ENCODE results near the gene CSNK2A3.
"Not testable (repeated sequence)": the region's sequence is repeated elsewhere in the genome, so short reads cannot be mapped to it uniquely, and the experiment has no call there.

Gene CSNK2A3

GRCh38 chr11:11372461-11372860 is 19.4 kb upstream of the CSNK2A3 start:
- no peak overlapping the region for H2AFZ ChIP-seq (ENCODE audit: low read depth, low read length)
- no peaks in the 10 kb centered on the region for H3K9me3 ChIP-seq (ENCODE audit: low read length)
- no peaks in the 10 kb centered on the region for H3K36me3 ChIP-seq (ENCODE audit: insufficient read depth, low read length)
- no peaks in the 10 kb centered on the region for H3K4me1 ChIP-seq (ENCODE audit: insufficient read depth, low read length)
- no peaks in the 10 kb centered on the region for H3K27me3 ChIP-seq (ENCODE audit: insufficient read depth, low read length)
- no peak overlapping the region for H3K4me3 ChIP-seq (ENCODE audit: low read length)

DNA sequence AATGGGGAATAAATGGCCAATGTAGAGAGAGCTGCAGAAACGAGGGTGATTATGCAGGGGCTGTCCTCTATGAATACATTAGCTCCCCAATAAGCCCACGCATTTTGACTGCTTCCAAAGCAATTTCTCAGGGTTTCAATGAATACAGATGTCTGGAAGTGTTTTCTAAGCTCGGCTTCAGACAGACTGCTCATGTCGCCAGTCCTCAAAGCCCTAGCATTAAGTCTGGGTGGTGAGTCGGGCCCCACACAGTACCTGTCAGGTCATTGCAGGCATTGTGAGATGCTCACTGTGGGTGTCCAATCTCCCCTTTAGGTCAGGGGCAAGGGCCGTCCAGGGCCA is 17.9 kb upstream of the CSNK2A3 start:
- Histone ChIP-seq H3K4me1 (ENCODE audit: insufficient read depth, low read length) (no peaks in the 10 kb centered on the region), H3K27me3 (ENCODE audit: insufficient read depth, low read length) (no peaks in the 10 kb centered on the region), H3K4me3 (ENCODE audit: low read length) (no peak overlapping the region), H3K9me3 (ENCODE audit: low read length) (no peaks in the 10 kb centered on the region), H2AFZ (ENCODE audit: low read depth, low read length) (no peak overlapping the region), H3K36me3 (ENCODE audit: insufficient read depth, low read length) (no peaks in the 10 kb centered on the region)

- no peaks in the 10 kb centered on the region for H3K9me3 ChIP-seq (ENCODE audit: low read length)
- H3K4me1 ChIP-seq (ENCODE audit: insufficient read depth, low read length): no peaks in the 10 kb centered on the region
- no peak overlapping the region for H2AFZ ChIP-seq (ENCODE audit: low read depth, low read length)
- no peak overlapping the region for H3K4me3 ChIP-seq (ENCODE audit: low read length)
- no peaks in the 10 kb centered on the region for H3K27me3 ChIP-seq (ENCODE audit: insufficient read depth, low read length)
- H3K36me3 ChIP-seq (ENCODE audit: insufficient read depth, low read length): no peaks in the 10 kb centered on the region
Observed at GRCh38 chr11:11370255-11370961, 17.4 kb upstream of the CSNK2A3 start.

- H3K36me3 ChIP-seq (ENCODE audit: insufficient read depth, low read length): no peaks in the 10 kb centered on the region
- H3K27me3 ChIP-seq (ENCODE audit: insufficient read depth, low read length): no peaks in the 10 kb centered on the region
- H2AFZ ChIP-seq (ENCODE audit: low read depth, low read length): no peak overlapping the region
- no peak overlapping the region for H3K4me3 ChIP-seq (ENCODE audit: low read length)
- no peaks in the 10 kb centered on the region for H3K4me1 ChIP-seq (ENCODE audit: insufficient read depth, low read length)
- no peaks in the 10 kb centered on the region for H3K9me3 ChIP-seq (ENCODE audit: low read length)
Observed at GRCh38 chr11:11366793-11367192, 13.7 kb upstream of the CSNK2A3 start.

- H3K4me3 ChIP-seq (ENCODE audit: low read length): no peak overlapping the region
- H3K4me1 ChIP-seq (ENCODE audit: insufficient read depth, low read length): no peaks in the 10 kb centered on the region
- H3K9me3 ChIP-seq (ENCODE audit: low read length): no peaks in the 10 kb centered on the region
- H2AFZ ChIP-seq (ENCODE audit: low read depth, low read length): no peak overlapping the region
- no peaks in the 10 kb centered on the region for H3K27me3 ChIP-seq (ENCODE audit: insufficient read depth, low read length)
- no peaks in the 10 kb centered on the region for H3K36me3 ChIP-seq (ENCODE audit: insufficient read depth, low read length)
Observed at GRCh38 chr11:11363674-11364073, 10.6 kb upstream of the CSNK2A3 start.

DNA sequence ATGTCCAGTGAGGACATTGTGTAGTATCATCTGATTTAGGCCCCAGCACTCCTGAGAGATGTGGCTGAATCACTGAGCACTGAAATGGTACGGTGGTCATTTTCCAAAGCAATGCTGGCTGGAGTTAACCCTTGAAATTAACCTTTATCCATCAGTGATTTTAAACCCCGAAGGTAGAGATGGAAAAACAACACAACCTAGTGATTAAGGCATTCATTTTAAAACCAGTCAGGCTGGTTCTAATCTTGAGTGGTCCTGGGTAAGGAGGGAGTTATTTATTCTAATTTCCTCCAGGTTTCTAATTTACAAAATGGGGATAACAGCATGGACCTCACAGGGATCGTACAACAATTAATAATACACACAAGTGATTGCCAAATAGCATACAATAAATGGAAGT is 6.6 kb upstream of the CSNK2A3 start:
- Histone ChIP-seq H3K4me1 (ENCODE audit: insufficient read depth, low read length) (no peaks in the 10 kb centered on the region), H3K36me3 (ENCODE audit: insufficient read depth, low read length) (no peaks in the 10 kb centered on the region), H3K27me3 (ENCODE audit: insufficient read depth, low read length) (no peaks in the 10 kb centered on the region), H3K4me3 (ENCODE audit: low read length) (no peak overlapping the region), H2AFZ (ENCODE audit: low read depth, low read length) (no peak overlapping the region), H3K9me3 (ENCODE audit: low read length) (no peaks in the 10 kb centered on the region)

DNA sequence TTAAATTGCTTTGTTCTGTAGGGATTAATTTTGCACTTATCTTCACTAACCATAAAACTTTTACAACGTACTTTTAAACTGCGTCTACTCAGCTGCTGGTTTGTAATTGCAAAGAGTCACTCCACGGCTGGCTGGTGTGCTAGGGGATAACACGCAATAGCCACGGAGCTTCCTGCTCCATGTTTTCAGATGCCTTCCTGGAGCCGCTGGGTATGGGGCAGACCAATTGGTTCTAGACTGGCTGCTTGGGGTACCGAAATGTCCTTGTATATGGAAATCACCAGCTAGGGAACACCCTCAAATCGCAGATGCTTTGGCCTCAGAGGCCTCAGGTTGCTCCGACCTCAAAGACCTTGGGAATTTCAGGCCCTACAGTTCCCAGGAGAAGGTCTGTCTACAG is 3.8 kb upstream of the CSNK2A3 start:
- no peaks in the 10 kb centered on the region for H3K27me3 ChIP-seq (ENCODE audit: insufficient read depth, low read length)
- no peaks in the 10 kb centered on the region for H3K4me1 ChIP-seq (ENCODE audit: insufficient read depth, low read length)
- no peak overlapping the region for H3K4me3 ChIP-seq (ENCODE audit: low read length)
- H2AFZ ChIP-seq (ENCODE audit: low read depth, low read length): no peak overlapping the region
- no peaks in the 10 kb centered on the region for H3K36me3 ChIP-seq (ENCODE audit: insufficient read depth, low read length)
- no peaks in the 10 kb centered on the region for H3K9me3 ChIP-seq (ENCODE audit: low read length)

GRCh38 chr11:11351851-11352250 is 1.2 kb downstream of the CSNK2A3 start:
- H2AFZ ChIP-seq (ENCODE audit: low read depth, low read length); H3K27me3 ChIP-seq (ENCODE audit: insufficient read depth, low read length); H3K4me3 ChIP-seq (ENCODE audit: low read length); H3K9me3 ChIP-seq (ENCODE audit: low read length); H3K4me1 ChIP-seq (ENCODE audit: insufficient read depth, low read length); H3K36me3 ChIP-seq (ENCODE audit: insufficient read depth, low read length): not testable (repeated sequence)

GRCh38 chr11:11351042-11351586 is 1.9 kb downstream of the CSNK2A3 start:
- H2AFZ ChIP-seq (ENCODE audit: low read depth, low read length): no peak overlapping the region
- no peak overlapping the region for H3K4me3 ChIP-seq (ENCODE audit: low read length)
- no peaks in the 10 kb centered on the region for H3K36me3 ChIP-seq (ENCODE audit: insufficient read depth, low read length)
- no peaks in the 10 kb centered on the region for H3K9me3 ChIP-seq (ENCODE audit: low read length)
- H3K27me3 ChIP-seq (ENCODE audit: insufficient read depth, low read length): no peaks in the 10 kb centered on the region
- H3K4me1 ChIP-seq (ENCODE audit: insufficient read depth, low read length): no peaks in the 10 kb centered on the region

DNA sequence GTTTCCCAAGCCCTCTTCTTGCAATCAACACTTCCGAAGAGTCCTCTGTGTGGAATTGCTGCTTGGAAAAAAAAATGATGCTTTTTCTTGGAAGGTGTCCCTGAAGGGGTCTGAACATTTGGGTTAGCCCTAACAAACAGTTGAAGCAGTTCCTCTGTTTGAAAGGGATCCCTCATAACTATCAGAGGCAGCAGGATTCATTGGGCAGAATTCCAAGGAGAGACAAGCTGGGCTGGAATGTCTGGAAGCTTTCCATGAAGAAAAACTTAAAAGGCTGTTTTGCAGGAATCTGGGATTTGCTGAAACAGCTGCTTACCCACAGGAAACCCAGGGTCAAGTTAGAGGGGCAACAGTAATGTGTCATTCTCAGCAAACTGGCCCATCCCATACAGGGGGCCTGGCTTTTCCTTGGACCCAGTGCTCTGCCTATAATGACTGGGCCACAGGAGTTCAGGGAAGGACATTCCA is 3.1 kb downstream of the CSNK2A3 start:
- no peaks in the 10 kb centered on the region for H3K4me1 ChIP-seq (ENCODE audit: insufficient read depth, low read length)
- H3K36me3 ChIP-seq (ENCODE audit: insufficient read depth, low read length): no peaks in the 10 kb centered on the region
- H2AFZ ChIP-seq (ENCODE audit: low read depth, low read length): no peak overlapping the region
- H3K4me3 ChIP-seq (ENCODE audit: low read length): no peak overlapping the region
- H3K9me3 ChIP-seq (ENCODE audit: low read length): no peaks in the 10 kb centered on the region
- H3K27me3 ChIP-seq (ENCODE audit: insufficient read depth, low read length): no peaks in the 10 kb centered on the region

- Histone ChIP-seq H3K4me1 (ENCODE audit: insufficient read depth, low read length) (no peaks in the 10 kb centered on the region), H3K9me3 (ENCODE audit: low read length) (no peaks in the 10 kb centered on the region), H2AFZ (ENCODE audit: low read depth, low read length) (no peak overlapping the region), H3K4me3 (ENCODE audit: low read length) (no peak overlapping the region), H3K36me3 (ENCODE audit: insufficient read depth, low read length) (no peaks in the 10 kb centered on the region), H3K27me3 (ENCODE audit: insufficient read depth, low read length) (no peaks in the 10 kb centered on the region)
Observed at GRCh38 chr11:11349106-11349825, 3.8 kb downstream of the CSNK2A3 start.

GRCh38 chr11:11348303-11348702 is 4.7 kb downstream of the CSNK2A3 start:
- no peak overlapping the region for H3K4me3 ChIP-seq (ENCODE audit: low read length)
- no peaks in the 10 kb centered on the region for H3K27me3 ChIP-seq (ENCODE audit: insufficient read depth, low read length)
- H3K9me3 ChIP-seq (ENCODE audit: low read length): no peaks in the 10 kb centered on the region
- no peak overlapping the region for H2AFZ ChIP-seq (ENCODE audit: low read depth, low read length)
- H3K36me3 ChIP-seq (ENCODE audit: insufficient read depth, low read length): no peaks in the 10 kb centered on the region
- no peaks in the 10 kb centered on the region for H3K4me1 ChIP-seq (ENCODE audit: insufficient read depth, low read length)

DNA sequence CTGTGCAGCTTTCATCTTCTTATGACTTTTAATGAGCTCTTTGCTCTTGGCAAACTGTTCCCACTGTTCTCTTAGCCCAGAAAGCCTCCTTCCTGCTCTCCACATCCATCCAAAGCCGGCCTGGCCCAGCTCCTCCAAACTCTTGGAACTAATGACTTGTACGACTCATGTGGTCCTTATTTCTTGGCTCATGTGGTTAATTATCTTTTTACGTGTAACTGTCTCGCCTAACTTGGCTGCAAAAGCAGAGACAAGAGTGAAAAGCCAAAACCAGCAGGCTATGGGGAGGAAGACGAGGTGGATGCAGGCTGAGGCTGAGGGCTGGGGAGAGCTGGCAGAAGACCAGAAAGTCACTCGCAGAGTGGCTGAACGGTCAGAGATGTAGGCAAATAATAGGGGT is 5.5 kb downstream of the CSNK2A3 start:
- Histone ChIP-seq H3K4me1 (ENCODE audit: insufficient read depth, low read length) (no peaks in the 10 kb centered on the region), H2AFZ (ENCODE audit: low read depth, low read length) (no peak overlapping the region), H3K9me3 (ENCODE audit: low read length) (no peaks in the 10 kb centered on the region)

More for the DNA sequence above, 5.5 kb downstream of the CSNK2A3 start:
- Histone ChIP-seq H3K4me3 (ENCODE audit: low read length) (no peak overlapping the region), H3K36me3 (ENCODE audit: insufficient read depth, low read length) (no peaks in the 10 kb centered on the region), H3K27me3 (ENCODE audit: insufficient read depth, low read length) (no peaks in the 10 kb centered on the region)
